Stomach (tissue), 4 donors: Measurements from ENCODE around the gene CCDC88B.

Experiments used
- CTCF ChIP-seq, 7 experiments: fragments of 450-650 bp in 4 of 7; fragments of 200-600 bp in 3 of 7; sonication (generic) in 3 of 7; IDR thresholded peaks; one replicate each; pipeline ENCODE4 v1.5.1; 2016 to 2019; ENCODE audit warnings: antibody characterized with exemption in 7 of 7, control low read depth in 2 of 7, mild to moderate bottlenecking in 1 of 7
- POLR2A ChIP-seq, 4 donors: fragments of 450-650 bp; IDR thresholded peaks; one replicate each; pipeline ENCODE4 v1.6.1; 2016; ENCODE audit warnings: antibody characterized with exemption in 4 of 4, control low read depth in 2 of 4, mild to moderate bottlenecking in 1 of 4, moderate library complexity in 1 of 4
- POLR2AphosphoS5 ChIP-seq, 3 donors: sonication (generic); formaldehyde crosslinking; IDR thresholded peaks; one replicate each; pipeline ENCODE4 v1.6.1; 2016; ENCODE audit warnings: antibody characterized with exemption in 3 of 3

GRCh38 chr11:64318766-64319761, 20.9 kb upstream of the CCDC88B start:
- no peak for TF ChIP-seq CTCF (IDR thresholded peaks at IDR 0.05)
- TF ChIP-seq POLR2A (IDR thresholded peaks at IDR 0.05): no peak
- no peak for TF ChIP-seq POLR2AphosphoS5 (IDR thresholded peaks at IDR 0.05)
